Bronchial epithelial cell (primary cell): Measurements from ENCODE around the gene RFWD3. TPM values are rescaled to one million over a fixed set of nuclear protein-coding genes. Genes with fewer than 3 reads are reported as not detected.

ENCODE experiments used
- DNase-seq: peaks from one replicate; pipeline ENCODE4 v3.0.0-alpha.2; 2010; ENCODE audit warnings: low read depth
- FAIRE-seq: peaks from 2 replicates; lab custom pipeline; 2011; peaks lifted over from hg19 to GRCh38; lab: Jason Lieb, UNC
- H3K27me3 ChIP-seq: 2 replicates; pipeline ENCODE4 v1.5.1; 2011; ENCODE audit warnings: low read length; ENCODE audit not compliant: control insufficient read depth, insufficient read depth
- H3K36me3 ChIP-seq: 2 replicates; pipeline ENCODE4 v1.5.1; 2011; ENCODE audit warnings: low read length; ENCODE audit not compliant: control insufficient read depth, insufficient read depth
- H3K4me3 ChIP-seq: 2 replicates; pipeline ENCODE4 v1.5.1; 2011; ENCODE audit warnings: mild to moderate bottlenecking, low read depth, low read length, control low read depth
- CTCF ChIP-seq: IDR thresholded peaks from 2 replicates; pipeline ENCODE4 v1.5.1; 2011; ENCODE audit warnings: mild to moderate bottlenecking, moderate library complexity, low read length, control low read depth, inconsistent platforms; ENCODE audit not compliant: insufficient read depth, severe bottlenecking
- total RNA-seq: library from RNA; depleted of rRNA; stranded (reverse); fragments of >200 nt; gene quantifications from 2 replicates; pipeline ENCODE4 v1.2.1, GENCODE V29; 2014

The RFWD3 gene
- total RNA-seq, 1 donor from 2014 or later = 11.6 TPM

- no peak for TF ChIP-seq CTCF
- Histone ChIP-seq H3K27me3 (no peaks in the 10 kb centered on the region), H3K36me3 (no peaks in the 10 kb centered on the region), H3K4me3 (no peak overlapping the region)
- FAIRE-seq (no peak), DNase-seq (peak; percentile 88)
These were observed 88.8 kb downstream of the RFWD3 start for GRCh38 chr16:74577882-74578366.

- no peak for TF ChIP-seq CTCF
- DNase-seq (no peak), FAIRE-seq (no peak)
- Histone ChIP-seq H3K27me3 (no peaks in the 10 kb centered on the region), H3K4me3 (no peak overlapping the region), H3K36me3 (no peaks in the 10 kb centered on the region)
These were observed 90.7 kb downstream of the RFWD3 start for GRCh38 chr16:74575807-74576643.

- no peak for DNase-seq
These were observed 91.4 kb downstream of the RFWD3 start for GRCh38 chr16:74575175-74575806.

GRCh38 chr16:74574146-74574545 is 92.5 kb downstream of the RFWD3 start:
- TF ChIP-seq CTCF = no peak
- H3K4me3 ChIP-seq = no peak overlapping the region
- DNase-seq (no peak), FAIRE-seq (no peak)
- no peaks in the 10 kb centered on the region for H3K36me3 ChIP-seq
- no peaks in the 10 kb centered on the region for H3K27me3 ChIP-seq

More at GRCh38 chr16:74575175-74575806, 91.4 kb downstream of the RFWD3 start:
- TF ChIP-seq CTCF = no peak
- no peak overlapping the region for H3K4me3 ChIP-seq
- no peaks in the 10 kb centered on the region for H3K36me3 ChIP-seq
- H3K27me3 ChIP-seq = no peaks in the 10 kb centered on the region
- FAIRE-seq = no peak

- Histone ChIP-seq H3K36me3 (no peaks in the 10 kb centered on the region), H3K4me3 (no peak overlapping the region)
- TF ChIP-seq CTCF = no peak
These were observed 93.1 kb downstream of the RFWD3 start for GRCh38 chr16:74573622-74574021.

More at GRCh38 chr16:74573622-74574021, 93.1 kb downstream of the RFWD3 start:
- H3K27me3 ChIP-seq = no peaks in the 10 kb centered on the region
- DNase-seq (no peak), FAIRE-seq (no peak)

Other genes starting within 250 kb of the RFWD3 start
- 0.79 and 1.4 TPM in 2 replicates for gene CLEC18B, start 245.4 kb downstream of the RFWD3 start, total RNA-seq
- gene GLG1, start 59.8 kb downstream of the RFWD3 start, total RNA-seq = 65.0 and 71.2 TPM in 2 replicates
- 2.7 and 6.3 TPM in 2 replicates for gene MLKL, start 34.0 kb upstream of the RFWD3 start, total RNA-seq
- 1.6 and 3.2 TPM in 2 replicates for gene FA2H, start 107.9 kb upstream of the RFWD3 start, total RNA-seq